ENCODE measurements around the gene KIAA1755.

Gene KIAA1755

GRCh38 chr20:38164069-38164468, 96.5 kb downstream of the KIAA1755 start:
- DNase-seq, result no peak

GRCh38 chr20:38162878-38163875, 97.4 kb downstream of the KIAA1755 start:
- DNase-seq, result no peak

GRCh38 chr20:38162149-38162548, 98.4 kb downstream of the KIAA1755 start:
- no peak for DNase-seq

- DNase-seq, result no peak
Observed at GRCh38 chr20:38161412-38161774, 99.1 kb downstream of the KIAA1755 start.
